GM19438 (cell line): Measurements from ENCODE around the gene ANTKMT.

Experiments used
- ATAC-seq: cut with Tn5 transposase; IDR thresholded peaks from one replicate; pipeline ENCODE4 v1.9.1; 2021; ENCODE audit warnings: low read depth; ENCODE audit not compliant: unreplicated experiment

Gene ANTKMT

DNA sequence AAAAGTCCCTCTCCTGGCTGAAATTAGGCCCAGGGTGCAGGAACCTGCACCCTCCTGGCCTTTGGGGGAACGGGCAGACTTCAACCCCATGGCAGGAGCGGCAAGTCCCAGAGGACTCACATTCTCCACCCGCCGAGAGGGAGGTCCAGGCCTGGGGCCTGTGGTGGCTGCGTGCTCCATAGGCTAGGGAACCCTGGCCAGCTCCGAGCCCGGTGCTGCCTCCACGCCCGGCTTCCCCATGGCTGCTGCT, 5.2 kb downstream of the ANTKMT start:
- ATAC-seq: no peak

DNA sequence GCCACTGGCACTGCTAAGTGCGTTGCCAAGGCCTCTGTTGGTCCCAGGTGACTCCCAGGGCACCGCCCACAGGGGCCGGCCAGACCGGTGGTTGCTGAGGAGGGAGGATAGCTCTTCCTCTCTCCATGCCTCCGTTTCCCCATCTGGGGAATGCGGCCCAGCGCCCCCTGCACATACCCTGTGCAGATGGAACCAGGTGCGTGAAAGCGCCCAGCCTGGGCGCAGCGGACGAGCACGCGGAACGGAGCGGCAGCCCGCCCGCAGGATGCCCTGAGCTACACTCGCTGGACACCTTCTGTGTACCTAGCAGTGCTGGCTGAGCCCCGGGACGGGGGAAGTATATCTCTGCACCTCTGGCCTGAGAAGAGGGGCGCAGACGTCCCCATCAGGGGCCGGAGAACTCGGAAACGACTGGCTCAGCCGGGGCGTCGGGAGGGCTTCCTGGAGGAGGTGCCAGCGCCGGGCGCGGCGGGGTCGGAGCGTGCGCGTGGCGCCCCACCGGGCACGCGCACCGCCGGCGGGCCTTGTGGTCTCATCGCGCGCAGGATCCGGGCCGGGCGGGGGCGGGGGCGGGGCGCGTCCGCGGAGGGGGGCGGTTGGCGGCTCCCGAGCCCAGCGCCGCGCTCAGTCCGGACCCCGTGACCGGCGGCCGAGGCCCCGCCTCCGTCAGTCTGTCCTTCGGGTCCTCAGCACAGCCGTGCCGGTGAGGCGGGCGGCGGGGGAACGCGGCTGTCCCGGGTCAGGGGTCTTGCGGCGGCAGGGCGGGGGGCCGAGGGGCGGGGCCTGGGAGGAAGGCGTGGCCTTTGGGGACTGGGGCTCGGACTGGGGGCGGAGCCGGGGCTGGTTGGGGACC, 5.7 kb downstream of the ANTKMT start, which contains the start of the genes CCDC78 and HAGHL:
CCDC78 (minus strand) TSS at position 6 of the 853 bp plus-strand sequence. CDS start 76 bp downstream, outside the sequence.
HAGHL (plus strand) TSS at position 669 of the 853 bp plus-strand sequence. CDS start 404 bp downstream, outside the sequence.
- ATAC-seq: no peak

DNA sequence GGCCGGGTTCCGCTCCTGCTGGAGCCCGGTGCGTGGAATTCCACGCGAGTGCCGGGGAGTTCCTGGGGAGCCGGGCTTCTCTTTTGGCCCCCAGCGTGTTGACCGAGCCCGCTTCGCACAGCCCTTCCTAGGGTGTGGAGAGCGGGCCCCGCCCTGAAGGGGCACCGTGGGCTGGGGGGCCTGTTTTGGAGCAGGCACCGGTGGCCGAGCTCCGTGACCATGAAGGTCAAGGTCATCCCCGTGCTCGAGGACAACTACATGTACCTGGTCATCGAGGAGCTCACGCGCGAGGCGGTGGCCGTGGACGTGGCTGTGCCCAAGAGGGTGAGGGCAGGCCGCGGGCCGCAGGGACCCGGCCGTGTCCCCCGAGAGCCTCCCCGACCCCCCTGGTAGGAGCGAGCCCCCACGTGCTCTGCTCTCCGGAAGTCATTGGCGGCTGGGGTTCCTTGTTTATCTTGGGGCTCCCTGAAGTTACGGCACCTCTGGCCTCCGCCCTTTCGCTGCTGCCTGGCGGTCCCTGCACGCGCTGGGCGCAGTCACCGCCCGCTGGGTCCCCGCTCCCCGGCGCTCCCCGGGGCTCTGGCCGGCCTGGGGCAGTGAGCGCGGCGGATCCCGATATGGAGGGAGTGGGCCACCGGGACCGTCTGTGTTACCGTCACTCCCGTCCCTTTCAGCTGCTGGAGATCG, 6.5 kb downstream of the ANTKMT start:
- ATAC-seq: no peak

DNA sequence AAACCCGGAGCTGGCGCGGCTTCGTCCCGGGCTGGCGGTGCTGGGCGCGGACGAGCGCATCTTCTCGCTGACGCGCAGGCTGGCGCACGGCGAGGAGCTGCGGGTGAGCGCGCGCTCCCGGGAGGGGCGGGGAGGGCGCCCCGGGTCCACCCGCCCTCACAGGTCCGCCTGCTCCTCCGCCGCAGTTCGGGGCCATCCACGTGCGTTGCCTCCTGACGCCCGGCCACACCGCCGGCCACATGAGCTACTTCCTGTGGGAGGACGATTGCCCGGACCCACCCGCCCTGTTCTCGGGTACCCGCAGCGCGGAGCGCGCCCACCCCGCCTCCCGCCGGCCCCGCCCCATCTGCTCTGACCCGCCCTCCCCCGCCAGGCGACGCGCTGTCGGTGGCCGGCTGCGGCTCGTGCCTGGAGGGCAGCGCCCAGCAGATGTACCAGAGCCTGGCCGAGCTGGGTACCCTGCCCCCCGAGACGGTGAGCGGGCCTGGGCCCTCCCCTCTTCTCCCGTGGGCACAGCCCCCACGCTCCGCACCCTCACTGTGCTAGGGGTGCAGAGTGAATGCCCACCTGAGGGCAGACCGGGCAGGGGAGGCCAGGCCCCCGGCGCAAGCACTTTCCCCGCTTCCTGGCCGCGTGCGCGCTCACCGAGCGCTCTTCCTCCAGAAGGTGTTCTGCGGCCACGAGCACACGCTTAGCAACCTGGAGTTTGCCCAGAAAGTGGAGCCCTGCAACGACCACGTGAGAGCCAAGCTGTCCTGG, 7.4 kb downstream of the ANTKMT start:
- ATAC-seq: no peak

DNA sequence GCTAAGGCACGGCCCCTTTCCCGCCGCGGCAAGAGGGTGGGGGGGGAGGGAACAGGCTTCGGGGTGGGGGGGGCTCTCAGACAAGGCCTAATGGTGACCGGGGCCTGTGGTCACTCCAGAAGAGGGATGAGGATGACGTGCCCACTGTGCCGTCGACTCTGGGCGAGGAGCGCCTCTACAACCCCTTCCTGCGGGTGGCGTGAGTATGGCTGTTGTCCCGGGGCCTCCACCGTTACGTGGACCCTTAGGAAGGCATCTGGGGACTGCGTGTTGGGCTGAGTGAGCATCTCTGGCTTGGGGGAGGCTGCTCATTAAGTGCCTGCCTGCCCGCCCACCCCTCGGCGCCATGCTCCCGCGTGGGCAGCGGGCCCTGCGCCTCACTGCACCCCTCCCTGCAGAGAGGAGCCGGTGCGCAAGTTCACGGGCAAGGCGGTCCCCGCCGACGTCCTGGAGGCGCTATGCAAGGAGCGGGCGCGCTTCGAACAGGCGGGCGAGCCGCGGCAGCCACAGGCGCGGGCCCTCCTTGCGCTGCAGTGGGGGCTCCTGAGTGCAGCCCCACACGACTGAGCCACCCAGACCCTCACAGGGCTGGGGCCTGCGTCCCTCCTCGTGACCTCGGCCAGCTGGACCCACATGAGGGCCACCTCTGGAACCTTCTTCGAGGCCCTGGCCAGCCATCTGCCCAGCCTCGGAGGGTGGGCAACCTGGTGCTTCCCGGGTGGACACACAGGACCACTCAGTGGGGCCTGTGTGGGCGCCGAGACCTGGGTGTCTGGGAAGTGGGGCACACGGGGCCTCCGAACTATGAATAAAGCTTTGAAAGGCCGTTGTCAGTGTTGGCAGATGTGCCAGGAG, 8.2 kb downstream of the ANTKMT start:
- no peak for ATAC-seq

DNA sequence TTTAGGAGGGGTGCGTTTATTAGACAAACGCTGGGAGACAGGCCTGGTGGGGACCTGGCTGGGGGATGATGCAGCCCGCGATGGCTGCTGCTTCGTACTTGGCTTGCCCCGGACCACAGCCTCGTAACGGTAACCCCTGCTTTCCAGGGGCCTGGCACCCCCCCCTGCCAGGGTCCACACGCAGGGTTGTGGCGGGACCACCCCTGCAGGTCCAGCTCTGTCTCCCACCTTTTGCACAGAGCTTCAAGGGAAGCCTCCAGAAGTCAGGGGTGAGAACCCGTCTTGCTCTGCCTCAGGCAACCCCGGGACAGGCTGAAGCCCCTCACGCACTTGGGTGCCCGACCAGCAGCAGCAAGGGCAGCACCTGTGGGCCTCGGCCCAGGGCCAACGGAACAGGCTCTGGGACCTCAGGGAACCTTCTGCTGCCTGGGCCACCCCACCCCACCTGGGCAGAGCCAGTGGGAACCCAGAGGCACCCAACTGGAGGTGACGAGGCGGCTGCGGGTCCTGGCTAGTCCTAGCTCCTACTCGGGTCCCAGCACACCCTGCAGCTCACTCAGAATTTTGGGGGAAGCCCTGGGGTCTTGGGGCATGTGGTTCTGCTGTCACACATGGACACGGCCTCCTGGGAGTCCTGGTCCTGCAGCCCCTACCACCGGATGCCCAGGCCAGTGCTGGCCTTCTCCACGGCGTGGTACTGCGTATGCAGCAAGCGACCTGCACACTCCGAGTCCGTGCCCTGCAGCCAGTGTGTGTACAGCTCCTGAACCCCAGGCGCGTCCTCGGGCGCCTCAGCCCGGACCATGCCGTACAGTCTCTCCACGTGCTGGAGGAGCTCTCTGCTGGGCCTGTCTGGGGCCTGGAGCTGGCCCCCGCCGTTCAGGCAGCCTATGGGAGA, 9.1 kb downstream of the ANTKMT start:
- ATAC-seq: no peak

DNA sequence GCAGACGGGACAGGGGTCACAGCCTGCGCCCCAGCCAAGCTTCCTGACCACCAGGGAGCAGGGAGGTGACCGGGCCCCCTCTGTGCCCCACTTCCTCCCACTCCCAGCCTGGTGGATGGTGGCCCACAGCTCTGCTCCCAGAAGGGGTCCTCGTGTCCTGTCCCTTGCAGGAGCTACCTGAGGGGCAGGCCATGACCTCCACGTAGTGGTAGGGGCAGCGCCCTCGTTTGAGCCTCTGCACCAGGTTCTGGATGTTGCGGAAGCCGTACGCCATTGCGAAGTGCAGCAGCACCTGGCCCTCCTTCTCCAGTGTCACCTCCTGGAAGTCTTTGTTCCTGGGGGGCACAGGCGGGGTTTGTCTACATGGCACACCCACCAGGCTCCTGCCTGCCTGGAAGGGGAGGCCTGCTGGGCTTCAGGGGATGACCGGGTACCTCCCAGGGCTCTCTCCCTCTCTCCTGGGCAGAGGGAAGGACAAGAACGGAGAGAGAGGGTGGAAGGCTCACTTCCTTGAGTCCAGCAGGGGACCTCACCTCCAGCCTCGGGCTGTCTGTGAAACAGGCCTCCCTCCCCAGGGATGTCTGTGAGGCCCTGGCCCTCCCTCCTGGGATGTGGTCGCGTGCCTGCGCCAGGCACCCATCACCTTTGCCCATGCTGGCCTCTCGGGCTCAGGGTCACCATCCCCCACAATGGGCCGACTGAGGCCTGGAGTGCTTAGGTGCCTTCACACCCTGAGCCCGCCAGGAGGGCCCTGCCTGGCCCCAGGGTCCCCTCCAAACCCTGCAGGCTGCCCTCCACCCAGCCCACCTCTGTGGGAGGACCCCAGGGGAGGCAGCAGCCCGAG, 9.9 kb downstream of the ANTKMT start:
- no peak for ATAC-seq

DNA sequence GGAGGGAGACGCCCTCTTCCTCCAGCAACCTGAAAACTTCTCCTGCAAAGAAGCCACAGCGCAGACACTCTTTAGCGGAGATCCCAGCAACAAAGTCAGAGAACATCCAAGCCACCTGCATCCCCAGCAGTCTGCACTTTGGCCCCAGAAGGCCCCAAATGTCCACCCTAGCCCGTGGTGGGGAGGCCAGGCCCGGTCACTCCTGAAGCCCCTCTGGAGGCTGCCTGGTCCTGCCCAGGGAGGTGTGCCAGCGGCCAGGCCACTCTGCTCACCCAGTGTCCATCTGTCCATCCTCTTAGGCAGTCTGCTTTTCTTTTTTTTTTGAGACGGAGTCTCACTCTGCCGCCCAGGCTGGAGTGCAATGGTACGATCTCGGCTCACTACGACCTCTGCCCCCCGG, 11.4 kb downstream of the ANTKMT start:
- no peak for ATAC-seq

DNA sequence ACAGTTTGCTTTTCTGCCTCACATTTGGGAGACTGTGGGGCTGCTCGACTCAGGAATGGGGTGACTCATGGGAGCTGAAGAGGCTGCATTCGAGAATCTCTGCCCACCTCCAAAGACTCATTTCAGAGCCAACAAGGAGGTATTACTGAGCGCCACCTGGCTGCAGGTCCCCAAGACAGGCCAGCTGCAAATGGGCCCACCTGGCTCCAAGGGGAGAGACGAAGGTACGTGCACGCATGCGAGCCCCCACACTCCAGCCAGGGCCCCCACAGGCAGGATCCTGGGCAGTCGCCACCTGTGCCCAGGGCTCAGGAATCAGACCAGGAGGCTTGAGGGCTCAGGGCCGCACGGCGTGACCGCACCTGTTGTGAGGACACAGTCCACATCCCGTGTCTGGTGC, 12.0 kb downstream of the ANTKMT start:
- no peak for ATAC-seq

DNA sequence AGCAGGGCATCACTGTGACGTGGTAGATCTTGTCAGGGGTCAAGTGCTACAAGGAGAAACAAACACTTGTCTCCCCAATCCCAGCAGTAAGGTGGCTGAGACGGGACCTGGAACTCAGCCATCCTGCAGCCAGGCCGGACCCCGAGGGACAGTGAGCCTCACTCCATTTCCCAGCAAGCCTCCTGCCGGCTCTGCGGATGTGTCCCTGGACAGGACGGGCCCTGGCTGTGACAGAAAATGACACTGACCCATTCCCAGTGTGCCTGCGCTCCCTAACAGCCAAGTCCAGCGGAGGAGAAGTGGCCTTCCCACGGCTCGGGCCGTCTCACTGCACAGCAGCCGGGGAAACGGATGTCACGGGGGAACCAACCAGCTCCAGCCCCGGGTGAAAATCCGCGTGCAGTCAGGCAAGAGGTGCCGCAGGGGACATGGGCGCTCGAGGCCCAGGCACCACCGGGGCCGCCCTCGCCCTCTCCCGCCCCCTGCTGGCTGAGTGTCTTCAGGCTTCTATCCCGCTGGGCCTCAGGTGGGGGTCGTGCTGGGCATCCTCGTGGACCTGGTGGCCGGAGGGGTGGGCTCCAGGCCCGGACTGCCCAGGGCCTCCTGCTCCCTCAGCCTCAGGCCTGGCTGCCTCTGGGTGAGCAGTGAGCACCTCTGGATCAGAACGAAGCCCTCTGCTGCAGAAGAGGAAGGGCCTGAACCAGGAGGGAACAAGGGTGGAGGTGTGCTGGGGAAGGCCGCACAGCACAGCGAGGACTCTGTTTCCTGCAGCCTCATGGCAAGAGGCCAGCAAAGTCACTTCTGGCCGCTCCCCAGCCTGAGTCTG, 12.6 kb downstream of the ANTKMT start:
- no peak for ATAC-seq

DNA sequence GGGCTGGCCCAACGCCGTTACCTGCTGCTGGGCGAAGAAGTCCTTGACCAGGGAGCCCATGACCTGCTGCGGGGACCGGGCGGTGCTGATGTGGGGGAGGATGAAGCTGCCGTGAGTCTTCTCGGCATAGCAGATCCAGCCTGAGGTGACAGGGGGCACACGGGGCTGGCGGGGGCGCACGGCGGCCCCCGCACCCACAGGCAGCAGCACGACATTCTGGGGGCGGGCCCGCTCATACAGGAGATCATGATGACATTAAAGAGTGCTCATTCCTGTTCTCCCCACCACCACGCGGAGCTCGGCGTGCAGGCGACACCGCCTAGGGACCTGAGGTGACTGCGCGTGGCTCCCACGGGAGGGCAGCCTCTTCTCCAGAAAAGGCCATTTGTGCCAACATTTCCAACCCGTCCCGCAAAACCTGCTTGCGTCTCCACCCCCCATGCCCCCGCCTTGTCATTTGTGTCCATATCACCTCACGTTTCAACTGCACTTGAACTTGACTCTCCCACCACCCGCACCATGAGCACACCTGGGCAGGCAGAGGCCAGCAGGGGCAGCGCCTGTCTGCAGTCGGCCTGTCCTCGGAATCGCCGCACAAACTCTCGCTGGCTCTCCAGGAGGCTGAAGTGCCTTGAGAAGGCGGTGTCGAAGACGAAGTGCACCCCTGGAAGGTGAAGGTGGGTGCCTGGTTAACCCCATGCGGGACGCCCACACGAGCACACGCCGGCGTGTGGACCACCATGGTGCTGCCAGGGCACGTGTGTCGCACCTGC, 13.4 kb downstream of the ANTKMT start:
- ATAC-seq: no peak

DNA sequence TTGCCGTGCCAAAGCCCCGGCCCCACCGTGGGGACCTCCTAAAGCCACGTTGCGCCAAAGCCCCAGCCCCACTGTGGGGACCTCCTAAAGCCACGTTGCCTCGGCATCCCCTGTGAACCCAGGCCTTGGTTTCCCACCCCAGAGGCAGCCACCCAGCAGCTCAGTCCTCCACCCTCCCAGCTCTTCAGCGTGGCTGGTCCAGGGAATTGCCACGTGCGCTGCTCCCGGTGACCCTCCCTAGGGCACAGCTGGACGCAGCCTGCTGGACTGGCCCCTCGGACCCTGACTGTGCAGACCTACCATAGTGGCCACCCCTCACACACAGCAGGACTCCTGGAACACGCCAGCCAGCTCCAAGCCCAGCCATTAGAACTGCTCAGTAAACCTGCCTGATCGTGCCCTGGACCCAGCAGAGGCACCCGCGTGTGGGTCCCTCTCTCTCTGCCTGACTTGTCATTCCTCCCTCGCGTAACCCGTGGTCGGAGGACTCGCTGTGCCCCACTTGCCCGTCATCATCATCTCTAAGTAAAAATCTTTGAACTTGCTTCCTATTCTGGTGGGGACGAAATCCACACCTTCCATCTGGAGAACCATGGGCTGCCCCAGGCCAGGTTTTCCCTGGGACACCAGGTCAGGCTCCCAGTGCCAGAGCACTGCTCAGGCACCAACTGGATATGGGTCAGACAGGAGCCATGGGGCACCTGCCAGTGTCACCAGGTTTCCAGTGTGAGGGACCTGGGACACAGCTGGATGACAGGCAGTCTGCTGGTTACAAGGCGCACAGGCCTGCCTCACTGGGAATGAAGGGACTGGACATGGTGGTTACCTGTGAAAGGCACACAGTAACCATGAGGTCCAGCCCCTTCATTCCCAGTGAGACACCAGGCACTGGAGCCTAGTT, 14.3 kb downstream of the ANTKMT start:
- ATAC-seq: no peak

DNA sequence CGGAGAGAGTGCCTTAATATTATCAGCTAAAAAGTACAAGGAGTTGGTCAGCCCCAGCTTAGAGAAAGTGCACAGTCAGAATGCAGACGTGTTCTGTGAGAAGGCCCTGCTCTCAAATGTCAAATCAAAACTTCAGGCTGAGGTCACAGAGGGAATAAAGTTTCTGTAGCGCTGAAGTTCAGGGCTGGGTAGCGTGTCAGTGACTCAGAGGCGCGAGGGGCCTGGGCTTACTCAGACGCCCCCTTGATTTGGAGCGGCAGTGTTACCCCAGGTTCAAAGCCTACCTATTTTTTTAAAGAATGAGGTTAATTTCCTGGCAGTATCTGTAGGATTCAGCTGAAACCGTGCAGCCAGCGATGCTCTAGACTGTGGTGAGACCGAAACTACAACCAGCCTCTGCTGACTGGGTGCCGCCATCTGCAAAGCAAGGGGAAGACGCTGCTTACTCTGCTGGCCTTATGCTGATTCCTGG, 15.1 kb downstream of the ANTKMT start:
- ATAC-seq: no peak

DNA sequence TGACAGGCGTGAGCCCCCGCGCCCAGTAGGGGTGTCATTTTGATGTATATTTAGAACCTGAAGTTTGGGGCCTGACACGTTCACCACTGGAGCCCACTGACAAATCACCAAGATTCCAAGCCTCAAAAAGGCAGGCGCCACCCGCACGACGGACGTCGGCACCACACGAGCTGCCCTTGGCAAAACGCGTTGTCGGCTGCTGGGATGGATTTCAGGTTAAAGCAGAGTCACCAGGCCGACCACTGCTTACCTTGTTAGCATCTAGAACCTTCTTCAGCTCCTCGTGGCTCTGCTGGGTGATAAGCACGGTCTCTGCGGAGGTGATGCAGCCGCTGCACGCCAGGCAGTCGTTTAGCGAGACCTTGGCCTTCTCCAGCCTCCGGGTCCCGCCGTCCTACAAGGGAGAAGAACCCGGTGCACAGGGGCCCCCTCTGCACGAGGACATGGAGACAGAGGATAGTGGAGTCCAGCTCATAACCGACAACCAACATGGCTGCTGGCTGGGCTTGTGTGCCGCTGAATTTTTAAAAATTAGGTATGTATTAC, 16.1 kb downstream of the ANTKMT start:
- no peak for ATAC-seq
